ENCODE results near the gene EIF4B.

EIF4B gene

DNA sequence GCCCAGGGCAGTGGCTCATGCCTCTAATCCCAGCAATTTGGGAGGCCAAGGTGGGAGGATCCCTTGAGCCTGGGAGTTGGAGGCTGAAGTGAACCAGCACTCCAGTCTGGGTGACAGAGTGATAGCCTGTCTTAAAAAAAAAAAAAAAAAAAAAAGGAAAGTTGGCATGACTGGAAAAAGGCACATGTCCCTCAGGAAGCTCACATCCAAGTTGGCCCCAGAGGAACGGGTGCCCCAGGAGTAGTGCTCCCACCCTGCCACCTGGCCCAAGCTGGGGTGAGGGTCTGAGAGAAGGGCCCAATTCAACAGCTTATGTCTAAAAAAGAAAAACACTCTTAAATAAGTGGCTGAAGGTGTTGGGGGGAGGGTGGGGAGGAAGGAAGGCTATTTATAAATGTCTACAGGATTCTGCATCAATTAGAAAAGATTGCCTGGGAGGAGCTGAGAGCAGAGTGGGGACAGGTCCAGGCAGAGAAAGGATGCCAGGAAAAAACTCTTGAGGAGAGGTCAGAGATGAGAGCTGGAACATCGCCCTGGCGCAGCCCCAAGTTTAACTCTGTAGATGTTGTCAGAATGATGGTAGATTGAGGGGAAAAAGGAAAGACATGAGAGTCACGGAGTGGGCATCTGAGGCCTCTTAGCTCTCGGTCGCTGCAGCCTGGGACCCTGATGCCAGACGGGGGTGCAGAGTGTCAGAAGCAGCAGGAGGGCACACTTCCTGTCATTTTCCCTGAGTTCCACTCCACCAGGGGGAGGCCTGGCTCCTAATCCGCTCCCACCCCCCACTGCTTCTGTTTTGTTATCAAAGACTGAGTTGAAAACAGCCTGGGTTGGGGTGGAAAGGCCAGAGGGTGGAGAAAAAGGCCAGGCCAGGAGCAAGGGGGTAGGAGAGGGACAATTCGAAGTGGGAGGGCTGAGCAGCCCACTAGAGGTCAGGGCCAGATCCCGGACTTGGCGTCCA lies 65.6 kb downstream of the EIF4B start:
- DNase-seq, result no peak

DNA sequence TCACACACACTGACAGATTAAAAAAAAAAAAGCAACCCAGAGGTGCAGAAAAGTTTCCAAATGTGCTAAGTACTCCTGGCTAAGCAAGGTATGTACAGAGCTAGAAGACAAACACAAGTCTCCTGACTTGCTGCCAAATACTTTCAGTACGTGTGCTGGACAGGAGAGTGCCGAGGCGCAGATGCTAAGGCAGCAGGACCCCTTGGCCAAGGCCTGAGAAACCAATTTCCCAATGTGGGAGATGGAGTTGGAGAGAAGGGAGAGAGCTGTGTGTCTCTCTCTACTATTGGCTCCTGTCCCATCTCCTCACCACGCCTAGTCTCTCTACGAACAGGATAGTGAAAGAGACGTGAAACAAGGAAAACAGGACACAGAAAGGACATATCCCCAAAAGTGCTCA lies 67.6 kb downstream of the EIF4B start:
- no peak for DNase-seq

DNA sequence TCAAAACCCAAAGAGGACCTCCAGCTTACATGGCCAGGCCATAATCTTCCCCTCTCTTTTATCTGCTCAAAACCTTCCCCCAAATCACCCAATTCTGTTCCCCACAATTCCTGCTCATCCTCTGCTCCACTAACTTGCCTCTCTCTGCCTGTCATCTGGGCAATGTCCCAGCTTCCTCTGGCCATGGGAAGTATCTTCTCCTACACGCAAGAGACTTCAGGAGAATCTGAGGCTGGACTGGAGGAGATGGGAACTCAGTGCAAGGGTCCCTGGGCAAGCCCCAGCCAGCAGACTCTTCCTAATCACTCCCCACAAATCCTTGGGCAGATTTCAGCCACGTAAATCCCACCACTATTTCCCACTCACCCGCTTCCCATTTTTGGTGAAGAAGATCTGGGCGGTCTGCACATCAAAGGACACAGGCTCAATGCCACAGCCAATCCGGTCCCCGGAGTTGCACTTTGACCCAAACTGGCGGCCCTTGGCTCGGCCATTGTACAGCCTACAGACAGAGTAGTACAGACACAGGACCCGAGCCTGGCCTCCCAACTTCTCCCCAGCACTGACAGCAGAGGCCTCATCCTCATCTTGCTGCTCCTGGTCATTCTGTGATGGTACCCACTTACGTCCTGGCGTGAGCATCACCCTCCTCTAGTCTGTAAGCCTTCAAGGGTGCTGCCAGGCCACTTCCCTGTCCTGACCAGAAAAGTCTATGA lies 68.2 kb downstream of the EIF4B start:
- DNase-seq, result no peak

GRCh38 chr12:53074999-53075370 lies 68.7 kb downstream of the EIF4B start:
- DNase-seq, result no peak

DNA sequence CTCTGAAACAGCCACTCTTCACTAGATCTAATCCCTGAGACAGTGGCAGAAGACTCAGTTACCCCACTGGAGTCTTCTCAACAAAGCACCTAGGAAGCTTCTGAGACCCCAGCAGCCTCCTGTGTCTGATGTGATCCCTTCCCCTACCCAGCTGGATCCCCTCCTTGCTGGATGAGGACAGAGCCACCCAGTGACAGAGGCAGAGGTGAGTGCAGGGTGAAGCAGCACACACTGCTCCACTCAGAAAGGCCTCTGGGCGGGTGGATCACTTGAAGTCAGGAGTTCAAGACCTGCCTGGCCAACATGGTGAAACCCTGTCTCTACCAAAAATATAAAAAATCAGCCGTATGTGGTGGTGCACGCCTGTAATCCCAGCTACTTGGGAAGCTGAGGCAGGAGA lies 70.2 kb downstream of the EIF4B start:
- no peak for DNase-seq

DNA sequence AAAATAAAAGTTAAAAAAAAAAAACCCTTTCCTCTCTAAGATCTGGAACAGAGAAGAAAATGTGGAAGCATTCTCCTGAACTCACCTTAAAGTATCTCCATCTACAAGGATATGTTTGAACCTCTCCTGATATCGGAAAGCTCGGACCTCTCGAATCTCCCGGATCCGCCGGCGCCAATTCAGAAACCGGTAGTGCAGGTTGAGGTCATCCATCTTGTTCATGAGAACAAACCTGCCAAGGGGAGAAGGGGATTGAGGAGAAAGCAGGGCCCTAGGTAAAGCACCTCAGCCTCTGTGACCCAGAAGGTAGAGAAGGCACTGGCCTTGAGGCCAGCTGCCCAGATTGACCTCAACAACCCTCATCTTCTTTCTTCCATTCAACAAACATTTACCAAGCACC lies 70.8 kb downstream of the EIF4B start:
- no peak for DNase-seq

- peak in 1 of 2 experiments; percentile 35 for DNase-seq
These were observed 72.4 kb downstream of the EIF4B start for GRCh38 chr12:53078425-53079225.

GRCh38 chr12:53079226-53080117 lies 73.2 kb downstream of the EIF4B start, which contains the start of gene SPRYD3:
Gene SPRYD3 (minus strand): TSS chr12:53079390. CDS start chr12:53079333, 57 bp downstream.
- DNase-seq, result peak; percentile 94

DNA sequence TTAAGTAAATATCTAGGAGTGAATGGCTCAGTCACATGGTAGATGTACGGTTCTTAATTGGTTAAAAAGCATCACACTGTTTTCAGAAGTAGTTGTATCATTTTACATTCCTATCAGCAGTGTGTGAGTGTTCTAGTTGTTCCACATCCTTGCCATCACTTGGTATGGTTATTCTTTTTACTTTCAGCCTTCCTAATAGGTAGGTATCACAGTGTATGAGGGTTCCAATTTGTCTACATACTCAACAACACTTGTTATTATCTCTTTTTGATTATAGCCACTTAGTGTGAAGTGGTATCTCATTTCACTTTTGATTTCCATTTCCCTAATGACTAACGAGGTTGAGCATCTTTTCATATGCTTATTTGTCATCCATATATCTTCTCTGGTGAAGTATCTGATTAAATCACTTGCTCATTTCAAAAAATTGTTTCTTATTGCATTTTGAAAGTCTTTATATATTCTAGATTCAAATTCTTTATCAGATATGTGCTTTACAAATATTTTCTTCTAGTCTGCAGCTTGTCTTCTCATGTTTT lies 76.5 kb downstream of the EIF4B start:
- DNase-seq, result no peak

DNA sequence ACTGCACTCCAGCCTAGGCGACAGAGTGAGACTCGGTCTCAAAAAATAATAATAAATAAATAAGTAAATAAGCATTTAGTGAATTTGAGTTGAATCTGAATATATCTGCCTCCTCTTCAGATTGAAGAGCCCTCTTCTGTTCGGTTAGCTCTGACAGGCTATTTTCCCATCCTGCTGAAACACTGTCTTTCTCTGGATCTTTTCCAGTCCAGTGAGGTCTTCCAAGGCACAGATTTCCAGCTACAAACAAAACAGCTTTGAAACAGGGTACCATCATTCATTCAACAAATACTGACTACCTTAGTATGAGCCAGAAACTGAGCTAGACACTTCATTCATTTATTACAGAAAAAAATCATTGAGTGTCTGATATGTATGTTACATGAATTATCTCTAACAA lies 80.1 kb downstream of the EIF4B start:
- DNase-seq, result no peak

DNA sequence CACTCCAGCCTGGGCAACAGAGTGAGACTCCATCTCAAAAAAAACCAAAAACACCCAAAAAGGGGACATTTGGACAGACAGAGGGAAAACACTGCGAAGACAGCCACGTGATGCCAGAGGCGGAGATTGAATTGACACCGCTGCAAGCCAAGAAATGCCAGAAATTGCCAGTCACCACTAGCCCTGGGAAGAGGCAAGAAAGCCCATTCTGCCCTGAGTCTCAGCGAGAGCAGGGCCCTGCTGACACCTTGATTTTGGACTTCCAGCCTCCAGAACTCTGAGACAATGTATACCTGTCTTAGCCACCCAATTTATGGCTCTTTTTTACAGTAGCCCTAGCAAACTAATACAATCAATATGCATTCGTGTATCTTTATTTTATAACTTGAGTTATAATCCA lies 83.8 kb downstream of the EIF4B start:
- no peak for DNase-seq

DNA sequence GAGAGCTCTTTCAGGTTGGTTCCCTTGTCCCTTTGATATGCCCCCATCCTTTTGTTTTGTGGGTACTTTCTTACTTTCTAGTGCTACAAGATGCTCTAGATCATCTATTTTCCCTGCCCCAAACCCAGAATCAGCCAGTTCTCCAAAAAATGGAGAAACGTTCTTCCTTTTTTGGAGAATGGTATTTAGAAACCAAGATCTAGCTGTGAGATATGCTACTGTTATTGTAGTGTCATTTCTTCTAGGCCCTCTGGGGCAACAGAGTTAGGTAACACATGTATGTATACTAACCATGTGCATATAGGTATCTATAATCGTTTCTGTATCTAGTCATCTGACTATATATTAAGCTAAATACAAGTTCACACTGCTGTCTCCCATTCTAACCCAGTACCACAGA lies 84.3 kb downstream of the EIF4B start:
- no peak for DNase-seq

- no peak for DNase-seq
These were observed 85.5 kb downstream of the EIF4B start for GRCh38 chr12:53091756-53092155.
